SK-N-SH (cell line): ENCODE measurements around the gene NDUFC2. TPM values are rescaled to one million over a fixed set of nuclear protein-coding genes. Genes with fewer than 3 reads are reported as not detected.

Experiments used
- CTCF ChIA-PET: fragments of 300-600, 350-600 bp; formaldehyde crosslinking; extraction: SDS; loops from one replicate; lab custom pipeline; 2021; lab: Yijun Ruan, JAX
- POLR2A ChIA-PET: fragments of 350-600 bp; sonication (Branson Sonifier 250); formaldehyde crosslinking; extraction: SDS; loops from one replicate; lab custom pipeline; 2020; ENCODE audit warnings: antibody characterized with exemption, inconsistent platforms; lab: Yijun Ruan, JAX
- DNase-seq: peaks from one replicate; pipeline ENCODE4 v3.0.0; 2012
- H2AFZ ChIP-seq: fragments of 200-600 bp; sonication (generic); 2 replicates; pipeline ENCODE4 v1.8.1; 2016; ENCODE audit warnings: antibody characterized with exemption, mild to moderate bottlenecking, low read depth
- H3F3A ChIP-seq: fragments of 200-600 bp; sonication (generic); replicated peaks from 2 replicates; pipeline ENCODE3; 2016; ENCODE audit warnings: antibody characterized with exemption, mild to moderate bottlenecking; ENCODE audit not compliant: insufficient read depth
- H3K27ac ChIP-seq, 2 experiments: fragments of 200-500 bp in 1 of 2; fragments of 200-600 bp in 1 of 2; sonication (Bioruptor generic) in 1 of 2; sonication (generic), shearing (Covaris generic) in 1 of 2; 2 replicates each; pipeline versions ENCODE4 v1.5.1 to v1.6.1; 2014 to 2016; ENCODE audit warnings: low read depth in 2 of 2, inconsistent platforms in 1 of 2, low read length in 1 of 2, mild to moderate bottlenecking in 1 of 2, mixed read lengths in 1 of 2
- H3K27me3 ChIP-seq: fragments of 200-600 bp; sonication (generic), shearing (Covaris generic); 2 replicates; pipeline ENCODE4 v1.6.1; 2016; ENCODE audit warnings: mixed run types; ENCODE audit not compliant: insufficient read depth
- H3K36me3 ChIP-seq, 2 experiments: fragments of 200-500 bp in 1 of 2; fragments of 200-600 bp in 1 of 2; sonication (Bioruptor generic) in 1 of 2; sonication (generic) in 1 of 2; replicated peaks in 1 of 2; 2 replicates each; pipeline versions ENCODE3 to v1.5.1; 2014 to 2016; ENCODE audit warnings: low read length in 1 of 2, mild to moderate bottlenecking in 1 of 2; ENCODE audit not compliant: insufficient read depth in 2 of 2, control insufficient read depth in 1 of 2
- H3K4me1 ChIP-seq, 2 experiments: fragments of 200-500 bp in 1 of 2; fragments of 200-600 bp in 1 of 2; sonication (Bioruptor generic) in 1 of 2; sonication (generic), shearing (Covaris generic) in 1 of 2; 2 replicates each; pipeline versions ENCODE4 v1.5.1 to v1.6.1; 2014 to 2016; ENCODE audit warnings: low read depth in 1 of 2, low read length in 1 of 2, mixed run types in 1 of 2; ENCODE audit not compliant: insufficient read depth in 2 of 2, control insufficient read depth in 1 of 2
- H3K4me2 ChIP-seq: fragments of 200-600 bp; sonication (generic), shearing (Covaris generic); 2 replicates; pipeline ENCODE4 v1.6.1; 2017; ENCODE audit warnings: mixed run types
- H3K4me3 ChIP-seq, 2 experiments: fragments of 200-500 bp in 1 of 2; fragments of 200-600 bp in 1 of 2; sonication (Bioruptor generic) in 1 of 2; sonication (generic), shearing (Covaris generic) in 1 of 2; 2 replicates each; pipeline versions ENCODE4 v1.5.1 to v1.8.1; 2014 to 2016; ENCODE audit warnings: low read depth in 2 of 2, inconsistent platforms in 1 of 2, low read length in 1 of 2, mild to moderate bottlenecking in 1 of 2, mixed read lengths in 1 of 2, moderate library complexity in 1 of 2
- H3K79me2 ChIP-seq: fragments of 200-600 bp; sonication (generic); 2 replicates; pipeline ENCODE4 v1.8.1; 2017; ENCODE audit warnings: mild to moderate bottlenecking; ENCODE audit not compliant: insufficient read depth
- H3K9ac ChIP-seq: fragments of 200-600 bp; sonication (generic); 2 replicates; pipeline ENCODE4 v1.6.1; 2017; ENCODE audit warnings: mixed run types
- H3K9me2 ChIP-seq: fragments of 200-600 bp; sonication (generic); 2 replicates; pipeline ENCODE4 v1.6.1; 2017; ENCODE audit warnings: mixed run types
- H3K9me3 ChIP-seq: fragments of 200-600 bp; sonication (generic); 2 replicates; pipeline ENCODE4 v1.6.1; 2017; ENCODE audit warnings: mixed run types, mild to moderate bottlenecking, moderate library complexity
- H4K20me1 ChIP-seq: fragments of 200-600 bp; sonication (generic); 2 replicates; pipeline ENCODE4 v1.6.1; 2017; ENCODE audit warnings: mild to moderate bottlenecking, mixed run types; ENCODE audit not compliant: insufficient read depth
- CHD2 ChIP-seq: fragments of 150-350 bp; IDR thresholded peaks from 2 replicates; pipeline ENCODE4 v1.6.1; 2018; ENCODE audit warnings: low read length; ENCODE audit not compliant: partially characterized antibody
- ELF1 ChIP-seq: IDR thresholded peaks from 2 replicates; pipeline ENCODE4 v1.4.0; 2012
- EZH2phosphoT487 ChIP-seq: fragments of 200-600 bp; sonication (generic); IDR thresholded peaks from 2 replicates; pipeline ENCODE4 v1.6.1; 2017; ENCODE audit warnings: low read depth, mixed run types, mild to moderate bottlenecking, antibody characterized with exemption, moderate library complexity, borderline replicate concordance
- FOSL2 ChIP-seq: IDR thresholded peaks from 2 replicates; pipeline ENCODE4 v1.4.0; 2012; ENCODE audit warnings: low read depth, mild to moderate bottlenecking, moderate library complexity, borderline replicate concordance
- GABPA ChIP-seq: IDR thresholded peaks from 2 replicates; pipeline ENCODE4 v1.4.0; 2012; ENCODE audit warnings: low read depth, mild to moderate bottlenecking
- GATA2 ChIP-seq: sonication (generic); formaldehyde crosslinking; IDR thresholded peaks from 2 replicates; pipeline ENCODE4 v1.5.0; 2020; ENCODE audit warnings: mild to moderate bottlenecking, missing genetic modification reagents
- MEF2A ChIP-seq: IDR thresholded peaks from 2 replicates; pipeline ENCODE4 v1.4.0; 2012; ENCODE audit warnings: low read depth, borderline replicate concordance
- NFIC ChIP-seq: IDR thresholded peaks from 2 replicates; pipeline ENCODE4 v1.4.0; 2012; ENCODE audit warnings: borderline replicate concordance
- NRF1 ChIP-seq: IDR thresholded peaks from 2 replicates; pipeline ENCODE4 v1.6.1; 2012; ENCODE audit warnings: low read depth, mild to moderate bottlenecking, low read length
- RAD21 ChIP-seq: IDR thresholded peaks from 2 replicates; pipeline ENCODE4 v1.6.1; 2012; ENCODE audit warnings: mild to moderate bottlenecking, low read length
- RXRA ChIP-seq: IDR thresholded peaks from 2 replicates; pipeline ENCODE4 v1.4.0; 2012; ENCODE audit warnings: low read depth, mild to moderate bottlenecking, borderline replicate concordance
- TAF1 ChIP-seq: IDR thresholded peaks from 2 replicates; pipeline ENCODE4 v1.6.1; 2012; ENCODE audit warnings: low read depth, mild to moderate bottlenecking, low read length, moderate library complexity, borderline replicate concordance
- TCF12 ChIP-seq: IDR thresholded peaks from 2 replicates; pipeline ENCODE4 v1.4.0; 2012
- TEAD4 ChIP-seq: IDR thresholded peaks from 2 replicates; pipeline ENCODE4 v1.4.0; 2012; ENCODE audit warnings: mild to moderate bottlenecking, borderline replicate concordance; ENCODE audit not compliant: insufficient read depth
- YY1 ChIP-seq: IDR thresholded peaks from 2 replicates; pipeline ENCODE4 v1.4.0; 2012; ENCODE audit warnings: low read depth, mild to moderate bottlenecking
- WGBS: methylation state at CpG from one replicate; pipeline ENCODE4 v1.1.6; 2017; ENCODE audit warnings: low lambda C conversion rate; 5-methylcytosine and 5-hydroxymethylcytosine counted together
- polyA plus RNA-seq, 3 experiments: library from polyadenylated mRNA; depleted of rRNA; stranded (reverse); fragments of >200 nt; gene quantifications; 2 replicates each; pipeline ENCODE4 v1.2.3, GENCODE V29; 2012
- TF ChIP-seq, protein P1 (sequence below): IDR thresholded peaks from 2 replicates; pipeline ENCODE4 v1.4.0; 2012; ENCODE audit warnings: low read depth
- TF ChIP-seq, protein P2 (sequence below): IDR thresholded peaks from 2 replicates; pipeline ENCODE4; 2012
- TF ChIP-seq, protein P3 (sequence below): IDR thresholded peaks from 2 replicates; pipeline ENCODE4 v1.4.0; 2012; ENCODE audit warnings: low read depth, borderline replicate concordance
- TF ChIP-seq, protein P4 (sequence below): fragments of 150-350 bp; IDR thresholded peaks from 2 replicates; pipeline ENCODE4 v1.6.1; 2017; ENCODE audit warnings: antibody characterized with exemption, low read length, low read depth, borderline replicate concordance
- TF ChIP-seq, protein P5 (sequence below): IDR thresholded peaks from 2 replicates; pipeline ENCODE4 v1.6.1; 2012; ENCODE audit warnings: mild to moderate bottlenecking, low read depth, low read length, moderate library complexity

NDUFC2 gene
- polyA plus RNA-seq, 1 of the 3 experiments (the other 2 are of a cell fraction): 235 TPM

DNA sequence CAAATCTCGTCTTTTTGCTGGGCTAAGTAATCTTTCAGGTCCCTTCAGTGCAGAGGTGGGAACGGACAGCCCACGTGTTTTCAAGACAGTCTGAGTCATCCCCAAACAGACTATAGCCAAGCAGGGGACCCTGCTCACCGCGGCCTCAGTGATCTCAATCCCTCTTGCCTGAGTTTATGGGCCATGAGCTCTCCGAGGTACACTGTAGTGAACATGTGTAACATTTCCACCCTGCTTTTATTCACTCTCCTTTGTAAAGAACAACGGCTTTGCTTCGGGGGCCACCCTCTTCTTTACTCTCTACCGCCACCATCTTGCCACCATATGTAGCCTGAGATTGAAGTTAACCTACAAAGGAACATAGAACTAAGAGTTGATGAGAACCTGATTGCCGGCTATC is 45.0 kb downstream of the NDUFC2 start:
- H3K9me2 ChIP-seq: no peaks in the 10 kb centered on the region
- H3K27ac ChIP-seq: no peak overlapping the region
- no peaks in the 10 kb centered on the region for H3K27me3 ChIP-seq
- WGBS: 71% methylated on average over 10 of the region's 10 CpGs
- H3K4me3 ChIP-seq: no peak overlapping the region
- DNase-seq: no peak
- no peaks in the 10 kb centered on the region for H4K20me1 ChIP-seq
- no peaks in the 10 kb centered on the region for H3K9me3 ChIP-seq
- H3K4me1 ChIP-seq: peaks cover 34 to 36% of the 10 kb centered on the region in 2 experiments; a peak in 3 of 4 replicates
- TF ChIP-seq ELF1 (no peak), TAF1 (no peak), FOSL2 (no peak), YY1 (no peak), TEAD4 (no peak), NFIC (no peak), RXRA (no peak), EZH2phosphoT487 (no peak), RAD21 (no peak)
- TF ChIP-seq, protein P1, sequence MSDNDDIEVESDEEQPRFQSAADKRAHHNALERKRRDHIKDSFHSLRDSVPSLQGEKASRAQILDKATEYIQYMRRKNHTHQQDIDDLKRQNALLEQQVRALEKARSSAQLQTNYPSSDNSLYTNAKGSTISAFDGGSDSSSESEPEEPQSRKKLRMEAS: no peak
- TF ChIP-seq, protein P2, sequence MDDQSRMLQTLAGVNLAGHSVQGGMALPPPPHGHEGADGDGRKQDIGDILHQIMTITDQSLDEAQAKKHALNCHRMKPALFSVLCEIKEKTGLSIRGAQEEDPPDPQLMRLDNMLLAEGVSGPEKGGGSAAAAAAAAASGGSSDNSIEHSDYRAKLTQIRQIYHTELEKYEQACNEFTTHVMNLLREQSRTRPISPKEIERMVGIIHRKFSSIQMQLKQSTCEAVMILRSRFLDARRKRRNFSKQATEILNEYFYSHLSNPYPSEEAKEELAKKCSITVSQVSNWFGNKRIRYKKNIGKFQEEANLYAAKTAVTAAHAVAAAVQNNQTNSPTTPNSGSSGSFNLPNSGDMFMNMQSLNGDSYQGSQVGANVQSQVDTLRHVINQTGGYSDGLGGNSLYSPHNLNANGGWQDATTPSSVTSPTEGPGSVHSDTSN: no peak
- TF ChIP-seq, protein P3, sequence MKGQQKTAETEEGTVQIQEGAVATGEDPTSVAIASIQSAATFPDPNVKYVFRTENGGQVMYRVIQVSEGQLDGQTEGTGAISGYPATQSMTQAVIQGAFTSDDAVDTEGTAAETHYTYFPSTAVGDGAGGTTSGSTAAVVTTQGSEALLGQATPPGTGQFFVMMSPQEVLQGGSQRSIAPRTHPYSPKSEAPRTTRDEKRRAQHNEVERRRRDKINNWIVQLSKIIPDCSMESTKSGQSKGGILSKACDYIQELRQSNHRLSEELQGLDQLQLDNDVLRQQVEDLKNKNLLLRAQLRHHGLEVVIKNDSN: no peak
- TF ChIP-seq, protein P4, sequence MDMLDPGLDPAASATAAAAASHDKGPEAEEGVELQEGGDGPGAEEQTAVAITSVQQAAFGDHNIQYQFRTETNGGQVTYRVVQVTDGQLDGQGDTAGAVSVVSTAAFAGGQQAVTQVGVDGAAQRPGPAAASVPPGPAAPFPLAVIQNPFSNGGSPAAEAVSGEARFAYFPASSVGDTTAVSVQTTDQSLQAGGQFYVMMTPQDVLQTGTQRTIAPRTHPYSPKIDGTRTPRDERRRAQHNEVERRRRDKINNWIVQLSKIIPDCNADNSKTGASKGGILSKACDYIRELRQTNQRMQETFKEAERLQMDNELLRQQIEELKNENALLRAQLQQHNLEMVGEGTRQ: no peak
- TF ChIP-seq, all 33 proteins: peak for 0
- Histone ChIP-seq H2AFZ (no peak overlapping the region), H3K36me3 (no peaks in the 10 kb centered on the region), H3K79me2 (no peaks in the 10 kb centered on the region), H3F3A (peaks cover 19% of the 10 kb centered on the region), H3K4me2 (no peak overlapping the region), H3K9ac (no peak overlapping the region)
- ChIA-PET POLR2A (no interaction called here), CTCF (interaction anchor here (0.7 to 3.7 kb wide), 3 partner anchors 11 to 36 kb away, joined by 4 to 25 read pairs (median 5); no protein-coding TSS in a partner anchor)

DNA sequence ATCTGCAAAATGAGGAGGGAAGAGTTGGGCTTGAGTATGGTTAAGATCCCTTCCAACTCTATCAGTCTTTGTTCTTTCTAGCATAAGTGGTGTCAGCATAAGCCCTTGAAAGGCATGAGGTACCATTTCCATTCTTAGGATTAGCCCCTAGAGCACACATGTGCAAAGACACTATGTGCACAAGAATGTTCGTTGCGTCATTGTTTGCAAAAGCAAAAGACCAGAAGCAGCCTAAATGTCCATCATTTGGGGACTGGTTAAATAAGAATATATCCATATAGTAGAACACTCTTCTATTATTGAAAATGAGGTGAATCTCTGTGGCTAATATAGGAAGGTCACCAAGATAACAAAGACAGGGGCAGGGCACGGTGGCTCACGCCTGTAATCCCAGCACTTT is 46.6 kb downstream of the NDUFC2 start:
- WGBS: 68% methylated on average over 4 of the region's 4 CpGs
- Histone ChIP-seq H3K4me3 (no peak overlapping the region), H3K27ac (no peak overlapping the region)
- POLR2A ChIA-PET: no interaction called here
- no peak for TF ChIP-seq TAF1
- TF ChIP-seq GABPA: no peak
- TF ChIP-seq NRF1: no peak
- TF ChIP-seq, protein P2: no peak
- no peak for TF ChIP-seq MEF2A
- no peak for TF ChIP-seq CHD2
- TF ChIP-seq, protein P5, sequence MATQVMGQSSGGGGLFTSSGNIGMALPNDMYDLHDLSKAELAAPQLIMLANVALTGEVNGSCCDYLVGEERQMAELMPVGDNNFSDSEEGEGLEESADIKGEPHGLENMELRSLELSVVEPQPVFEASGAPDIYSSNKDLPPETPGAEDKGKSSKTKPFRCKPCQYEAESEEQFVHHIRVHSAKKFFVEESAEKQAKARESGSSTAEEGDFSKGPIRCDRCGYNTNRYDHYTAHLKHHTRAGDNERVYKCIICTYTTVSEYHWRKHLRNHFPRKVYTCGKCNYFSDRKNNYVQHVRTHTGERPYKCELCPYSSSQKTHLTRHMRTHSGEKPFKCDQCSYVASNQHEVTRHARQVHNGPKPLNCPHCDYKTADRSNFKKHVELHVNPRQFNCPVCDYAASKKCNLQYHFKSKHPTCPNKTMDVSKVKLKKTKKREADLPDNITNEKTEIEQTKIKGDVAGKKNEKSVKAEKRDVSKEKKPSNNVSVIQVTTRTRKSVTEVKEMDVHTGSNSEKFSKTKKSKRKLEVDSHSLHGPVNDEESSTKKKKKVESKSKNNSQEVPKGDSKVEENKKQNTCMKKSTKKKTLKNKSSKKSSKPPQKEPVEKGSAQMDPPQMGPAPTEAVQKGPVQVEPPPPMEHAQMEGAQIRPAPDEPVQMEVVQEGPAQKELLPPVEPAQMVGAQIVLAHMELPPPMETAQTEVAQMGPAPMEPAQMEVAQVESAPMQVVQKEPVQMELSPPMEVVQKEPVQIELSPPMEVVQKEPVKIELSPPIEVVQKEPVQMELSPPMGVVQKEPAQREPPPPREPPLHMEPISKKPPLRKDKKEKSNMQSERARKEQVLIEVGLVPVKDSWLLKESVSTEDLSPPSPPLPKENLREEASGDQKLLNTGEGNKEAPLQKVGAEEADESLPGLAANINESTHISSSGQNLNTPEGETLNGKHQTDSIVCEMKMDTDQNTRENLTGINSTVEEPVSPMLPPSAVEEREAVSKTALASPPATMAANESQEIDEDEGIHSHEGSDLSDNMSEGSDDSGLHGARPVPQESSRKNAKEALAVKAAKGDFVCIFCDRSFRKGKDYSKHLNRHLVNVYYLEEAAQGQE: no peak
- no peak for TF ChIP-seq TCF12
- TF ChIP-seq, protein P3: no peak
- TF ChIP-seq FOSL2: no peak
- TF ChIP-seq GATA2: no peak
- TF ChIP-seq, all 33 proteins: peak for 0
- CTCF ChIA-PET: interaction anchor here (4.3 kb wide), 1 partner anchor 13 kb away, joined by 26 read pairs; no protein-coding TSS in a partner anchor
- no peaks in the 10 kb centered on the region for H3K79me2 ChIP-seq
- no peak overlapping the region for H3K9ac ChIP-seq
- H3K4me1 ChIP-seq: peaks cover 24 to 27% of the 10 kb centered on the region in 2 experiments; a peak in 3 of 4 replicates
- no peaks in the 10 kb centered on the region for H3K9me3 ChIP-seq
- no peaks in the 10 kb centered on the region for H3K36me3 ChIP-seq
- H3K4me2 ChIP-seq: no peak overlapping the region
- H4K20me1 ChIP-seq: no peaks in the 10 kb centered on the region
- no peak for DNase-seq
- H2AFZ ChIP-seq: no peak overlapping the region
- peaks cover 9% of the 10 kb centered on the region for H3F3A ChIP-seq
- H3K9me2 ChIP-seq: no peaks in the 10 kb centered on the region
- H3K27me3 ChIP-seq: no peaks in the 10 kb centered on the region
